Hematopoietic multipotent progenitor cell treated with erythropoietin and hydrocortisone succinate and interleukin-3 and kit ligand, for 6 days (in vitro differentiated cells): Measurements from ENCODE around the gene MYO1D.
"Not testable (repeated sequence)": the region's sequence is repeated elsewhere in the genome, so short reads cannot be mapped to it uniquely, and the experiment has no call there.

Source experiments
- DNase-seq: peaks from one replicate; pipeline ENCODE4 v3.0.0-alpha.2; 2015

The MYO1D gene

DNA sequence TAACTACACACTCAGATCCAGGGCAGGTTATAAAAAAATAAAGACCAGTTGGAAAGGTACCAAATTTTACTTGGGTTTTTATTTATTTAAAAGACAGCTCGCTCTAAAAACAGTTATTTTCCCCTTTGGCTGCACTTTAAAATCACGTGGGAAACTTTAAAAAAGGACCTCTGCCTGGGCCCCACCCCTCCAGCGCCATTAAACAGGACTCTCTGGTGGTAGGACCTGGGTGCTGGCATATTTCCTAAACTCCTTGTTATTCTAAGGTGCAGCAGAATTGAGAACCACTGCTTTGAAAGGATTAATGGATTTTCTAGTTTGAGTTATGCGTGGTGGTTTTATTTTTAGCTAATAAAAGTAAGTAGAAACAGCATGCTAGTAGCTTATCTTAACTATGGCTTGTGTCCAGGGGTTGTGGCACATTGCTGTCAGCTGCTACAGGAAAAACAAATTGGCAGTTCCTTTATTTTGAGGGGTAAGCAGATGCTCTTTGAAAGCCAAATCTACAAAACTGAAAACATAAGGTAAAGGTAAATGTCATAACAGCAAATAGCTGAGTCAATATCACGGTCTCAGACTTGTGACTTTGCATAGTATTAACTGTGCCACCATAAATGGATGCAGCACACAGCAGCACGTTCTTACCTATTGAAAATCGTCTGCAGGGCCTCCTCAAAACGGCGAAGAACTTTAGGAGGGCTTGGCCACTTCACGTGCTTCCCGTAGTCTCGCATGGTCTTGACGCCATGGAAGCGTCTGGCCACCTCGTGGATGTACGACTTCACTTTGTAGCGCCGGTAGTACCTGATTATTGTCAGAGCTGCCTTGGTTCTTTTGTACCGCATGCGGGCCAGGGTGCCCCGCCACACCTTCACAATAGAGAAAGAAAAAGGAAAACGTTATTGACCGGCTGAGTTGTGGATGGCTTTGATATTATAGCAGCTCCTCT lies 218.2 kb downstream of the MYO1D start:
- peak; percentile 15 for DNase-seq

DNA sequence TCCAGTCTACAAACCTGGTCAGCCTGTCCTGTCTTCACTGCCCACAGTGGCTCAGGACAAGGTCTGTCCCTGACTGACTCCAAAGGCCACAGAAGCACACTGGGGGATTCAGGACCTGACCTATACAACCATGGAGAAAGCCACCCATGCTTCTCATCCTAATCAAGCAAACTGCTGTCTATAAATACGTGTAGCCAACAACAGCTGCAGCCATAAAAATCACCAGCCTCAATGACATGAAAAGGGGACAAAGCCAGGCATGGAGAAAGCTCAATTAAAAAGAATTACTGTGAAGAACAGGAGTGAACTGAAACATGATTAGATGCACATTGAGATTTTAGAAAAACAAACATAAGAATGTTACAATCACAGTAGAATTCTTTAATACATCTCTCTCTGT lies 220.0 kb downstream of the MYO1D start:
- DNase-seq = no peak

DNA sequence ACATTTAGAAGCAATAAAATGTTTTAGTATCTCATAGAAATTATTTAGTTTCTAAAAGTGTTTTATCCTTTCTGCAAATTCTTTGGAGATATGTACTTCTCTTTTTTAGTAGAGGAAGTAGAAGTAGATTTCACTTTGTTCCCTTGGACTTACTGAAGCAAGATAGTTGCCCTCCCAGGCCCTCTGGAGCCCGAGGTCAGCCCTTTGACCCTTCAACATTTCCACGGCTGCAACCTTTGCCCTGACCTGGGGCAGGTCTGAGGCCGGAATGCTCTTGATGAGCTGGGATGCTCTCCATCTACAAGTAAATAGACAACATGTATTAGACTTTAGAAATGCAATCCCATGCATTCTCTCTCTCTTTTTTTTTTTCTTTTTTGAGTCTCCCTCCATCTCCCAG lies 222.6 kb downstream of the MYO1D start:
- no peak for DNase-seq

DNA sequence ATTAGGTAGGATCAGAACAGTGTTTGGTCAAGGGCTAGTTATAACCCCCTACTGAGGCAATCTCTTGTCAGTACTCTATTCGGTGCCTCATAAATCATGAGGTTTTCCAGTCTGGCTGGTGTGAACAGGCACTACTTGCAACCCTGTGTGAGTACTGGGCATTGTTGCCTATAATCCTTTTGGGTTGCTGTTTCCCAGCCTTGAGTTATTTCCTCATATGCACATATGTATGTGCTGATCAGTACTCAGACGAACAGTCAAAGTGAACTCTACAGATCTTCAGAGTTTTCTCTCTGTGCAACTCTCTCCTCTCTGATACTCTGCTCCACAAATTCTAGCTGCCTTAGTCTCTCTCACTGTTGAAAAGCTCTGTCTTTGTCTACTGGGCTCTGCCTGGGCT lies 225.8 kb downstream of the MYO1D start:
- DNase-seq = no peak

DNA sequence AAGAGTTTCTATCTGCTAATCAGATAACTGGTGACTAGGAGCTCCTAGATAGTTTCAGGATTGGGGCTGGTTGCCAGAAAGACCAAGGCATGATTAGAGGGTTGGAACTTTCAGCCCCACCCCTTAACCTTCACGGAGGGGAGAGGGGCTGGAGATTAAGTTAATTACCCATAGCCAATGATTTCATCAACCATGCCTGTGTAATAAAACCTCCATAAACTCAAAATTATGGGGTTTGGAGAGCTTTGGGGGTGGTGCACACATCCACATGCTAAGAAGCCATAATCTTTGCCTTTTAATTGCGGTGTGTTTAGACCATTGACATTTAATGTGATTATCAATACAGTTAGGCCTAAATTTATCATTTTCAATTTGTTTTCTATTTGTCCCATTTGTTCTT lies 228.5 kb downstream of the MYO1D start:
- DNase-seq = no peak

DNA sequence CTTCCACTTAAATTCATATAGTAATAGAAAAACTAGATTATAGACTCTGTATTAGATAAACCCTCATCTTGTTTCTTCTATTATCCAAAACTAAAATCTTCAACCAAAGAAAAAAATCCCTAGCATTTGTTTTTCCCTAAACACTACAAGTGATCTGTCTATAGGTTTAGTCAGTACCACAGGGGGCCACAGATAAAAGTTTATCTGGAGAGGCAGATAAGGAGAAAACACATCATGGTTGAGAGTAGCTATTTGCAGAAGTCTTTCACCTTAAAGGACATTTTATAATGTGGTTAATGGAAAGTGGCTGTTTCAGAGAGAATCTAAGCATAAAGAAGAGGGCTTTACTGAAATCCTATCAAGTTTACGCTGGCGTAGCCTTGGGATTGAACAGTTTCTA lies 230.0 kb downstream of the MYO1D start:
- DNase-seq = no peak

DNA sequence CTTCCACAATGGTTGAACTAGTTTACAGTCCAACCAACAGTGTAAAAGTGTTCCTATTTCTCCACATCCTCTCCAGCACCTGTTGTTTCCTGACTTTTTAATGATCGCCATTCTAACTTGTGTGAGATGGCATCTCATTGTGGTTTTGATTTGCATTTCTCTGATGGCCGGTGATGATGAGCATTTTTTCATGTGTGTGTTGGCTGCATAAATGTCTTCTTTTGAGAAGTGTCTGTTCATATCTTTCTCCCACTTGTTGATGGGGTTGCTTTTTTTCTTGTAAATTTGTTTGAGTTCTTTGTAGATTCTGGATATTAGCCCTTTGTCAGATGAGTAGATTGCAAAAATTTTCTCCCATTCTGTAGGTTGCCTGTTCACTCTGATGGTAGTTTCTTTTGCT lies 235.4 kb downstream of the MYO1D start:
- DNase-seq = not testable (repeated sequence)

DNA sequence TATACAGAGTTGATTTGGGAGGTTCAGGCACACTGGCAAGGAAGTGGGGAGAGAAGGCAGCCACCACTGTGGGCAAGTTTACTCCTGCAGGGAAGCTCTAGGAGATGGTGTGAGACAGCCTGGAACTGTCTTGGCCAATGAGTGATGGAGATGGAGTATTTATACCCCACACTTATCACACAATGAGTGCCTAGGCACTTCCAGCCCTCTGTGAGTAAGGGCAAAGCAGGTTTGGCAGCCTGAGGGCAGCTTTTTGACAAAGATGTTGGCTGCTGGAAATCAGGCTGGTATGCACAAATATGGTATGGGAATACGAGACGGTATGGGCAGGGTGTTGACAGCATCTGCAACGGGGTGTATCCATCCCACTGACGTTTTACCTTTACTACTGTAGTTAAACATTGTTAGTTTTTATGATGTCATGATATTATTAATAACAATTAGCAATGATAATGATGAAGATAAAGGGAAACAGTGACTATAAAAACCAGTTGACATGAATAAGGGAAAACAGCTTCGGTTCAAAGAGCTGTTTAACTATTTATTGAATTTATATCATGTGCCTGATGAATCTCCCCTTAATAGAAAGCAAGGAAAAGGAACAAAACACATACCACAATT lies 240.2 kb downstream of the MYO1D start:
- no peak for DNase-seq

DNA sequence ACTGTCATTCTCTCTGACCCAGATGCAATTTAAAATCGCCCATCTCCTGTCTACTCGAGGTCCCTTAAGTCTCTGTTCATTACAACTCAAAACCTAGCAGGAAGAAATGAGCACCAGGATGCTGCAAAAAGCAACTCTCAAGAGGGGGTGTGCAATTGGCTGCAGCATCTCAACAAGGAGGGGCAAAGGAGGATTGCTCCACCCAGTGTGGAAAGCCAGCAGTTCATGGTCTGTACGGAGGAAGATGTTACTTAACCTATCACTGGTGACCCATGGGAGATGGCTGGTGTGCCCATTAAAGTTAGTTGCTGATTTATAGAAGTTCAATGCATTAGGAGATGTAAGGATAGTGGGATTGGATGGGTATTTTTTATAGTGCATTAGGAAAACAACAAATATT lies 242.8 kb downstream of the MYO1D start:
- DNase-seq = no peak

DNA sequence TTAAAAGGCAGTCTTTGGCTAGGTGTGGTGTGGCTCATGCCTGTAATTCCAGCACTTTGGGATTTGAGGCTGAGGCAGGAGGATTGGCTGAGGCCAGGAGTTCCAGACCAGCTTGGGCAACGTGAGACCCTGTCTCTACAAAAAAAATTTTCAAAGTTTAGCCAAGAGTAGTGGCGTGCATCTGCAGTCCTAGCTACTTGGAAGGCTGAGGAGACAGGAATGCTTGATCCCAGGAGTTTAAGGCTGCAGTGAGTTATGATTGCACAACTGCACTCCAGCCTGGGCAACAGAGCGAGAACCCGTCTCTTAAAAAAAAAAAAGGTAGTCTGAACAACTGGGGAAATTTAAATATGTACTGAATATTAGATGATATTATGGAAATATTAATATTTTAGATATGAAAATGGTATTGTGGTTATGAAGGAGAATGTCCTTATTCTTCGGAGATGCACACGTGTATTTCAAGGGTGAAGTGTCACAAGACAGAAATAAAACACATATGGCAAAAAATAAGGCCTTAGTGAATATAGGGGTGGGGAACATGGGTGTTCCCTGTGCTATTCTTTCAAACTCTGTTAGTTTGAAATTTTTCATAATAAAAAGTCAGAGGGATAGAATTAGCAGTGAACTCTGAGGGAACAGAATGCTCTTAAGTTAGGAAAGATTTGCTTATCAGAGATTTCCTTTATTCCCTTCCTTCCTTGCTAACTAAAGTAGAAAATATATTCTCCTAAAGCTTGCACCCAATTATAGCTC lies 245.4 kb downstream of the MYO1D start:
- no peak for DNase-seq

DNA sequence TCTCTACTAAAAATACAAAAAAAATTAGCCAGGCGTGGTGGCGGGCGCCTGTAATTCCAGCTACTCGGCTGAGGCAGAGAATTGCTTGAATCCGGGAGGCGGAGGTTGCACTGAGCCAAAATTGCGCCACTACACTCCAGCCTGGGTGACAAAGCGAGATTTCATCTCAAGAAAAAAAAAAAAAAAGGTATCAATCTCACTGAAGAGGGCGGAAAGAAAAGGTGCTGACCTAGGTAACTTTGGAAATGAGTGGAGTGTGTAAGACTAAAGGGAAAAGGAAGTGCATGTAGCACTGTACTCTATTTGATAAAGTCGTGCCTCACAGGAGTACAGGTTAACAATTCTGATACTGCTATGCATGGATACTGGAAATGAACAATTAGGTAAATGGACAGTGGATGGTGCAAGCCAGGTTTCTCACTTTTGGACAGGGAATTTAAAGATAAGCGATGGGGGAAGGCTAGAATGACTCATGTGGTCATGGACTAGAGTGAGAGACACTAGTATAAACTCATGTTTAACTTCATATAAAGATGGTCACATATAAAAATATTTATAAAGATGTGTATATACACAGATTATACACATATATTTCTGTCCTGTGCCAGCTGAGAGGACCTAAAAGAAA lies 247.2 kb downstream of the MYO1D start:
- no peak for DNase-seq

DNA sequence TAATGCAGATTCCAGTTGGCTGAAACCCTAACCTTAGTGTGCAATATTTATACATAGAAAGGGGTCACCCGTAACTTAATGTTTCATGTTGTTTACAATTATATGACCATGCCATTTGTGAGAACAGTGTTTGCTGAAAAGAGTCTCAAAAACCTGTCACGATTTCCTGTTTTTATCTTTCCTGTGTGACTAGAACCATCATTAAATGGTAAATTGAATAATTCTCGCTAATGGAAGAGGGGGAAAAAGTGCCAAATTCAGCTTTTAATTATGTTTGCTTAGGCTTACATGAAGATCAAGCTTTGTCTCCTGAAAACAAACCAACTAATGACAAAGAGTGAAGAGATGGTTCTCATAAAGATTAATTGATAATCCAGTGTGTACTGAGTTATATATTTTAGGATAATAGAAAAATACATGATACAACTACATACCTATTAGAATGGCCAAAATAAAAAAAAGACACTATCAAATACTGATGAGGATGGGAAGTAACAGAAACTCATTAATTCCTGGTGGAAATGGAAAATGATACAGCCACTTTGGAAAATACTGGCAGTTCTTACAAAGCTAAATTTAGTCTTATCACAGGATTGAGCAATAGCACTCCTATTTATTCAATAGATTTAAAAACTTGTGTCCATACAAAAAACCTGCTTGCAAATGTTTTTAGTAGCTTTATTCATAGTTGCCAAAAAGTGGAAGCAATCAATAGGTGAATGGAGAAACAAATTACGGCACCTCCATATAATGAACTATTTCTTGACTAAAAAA lies 248.5 kb downstream of the MYO1D start:
- DNase-seq = no peak

DNA sequence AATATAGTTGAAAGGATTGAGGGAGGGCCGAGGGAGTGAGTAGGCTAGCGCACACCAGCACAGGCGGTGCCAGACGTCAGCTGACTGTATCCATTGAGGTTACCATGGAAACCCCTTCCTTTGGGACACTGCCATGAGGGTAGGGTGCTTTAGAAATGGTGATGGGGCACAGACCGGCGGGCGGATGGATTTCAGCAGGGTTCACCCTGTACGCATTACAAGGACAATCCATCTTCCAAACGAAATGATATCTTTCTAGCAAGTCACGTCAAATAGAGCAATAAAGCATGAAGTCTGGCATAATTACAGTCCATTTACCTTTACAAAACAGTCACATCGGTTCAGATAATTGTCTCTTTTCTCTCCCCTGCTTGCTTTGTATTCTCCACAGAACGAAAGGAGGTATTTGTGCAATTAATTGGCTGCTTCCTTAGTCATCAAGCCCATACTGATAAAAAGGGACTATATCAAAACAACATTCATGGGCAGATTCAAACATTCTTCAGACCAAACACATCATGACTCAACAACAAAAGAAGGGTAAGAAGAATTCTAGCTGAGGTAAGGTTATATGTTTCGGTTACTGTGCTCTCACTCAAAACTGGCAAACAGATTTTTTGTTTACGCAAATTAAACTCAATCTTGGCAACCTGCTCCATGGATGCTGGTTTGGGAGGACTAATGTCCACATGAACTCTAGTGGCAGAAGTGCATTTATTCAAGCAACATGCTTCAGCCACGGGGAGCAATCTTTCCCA lies 249.5 kb downstream of the MYO1D start:
- DNase-seq = no peak

DNA sequence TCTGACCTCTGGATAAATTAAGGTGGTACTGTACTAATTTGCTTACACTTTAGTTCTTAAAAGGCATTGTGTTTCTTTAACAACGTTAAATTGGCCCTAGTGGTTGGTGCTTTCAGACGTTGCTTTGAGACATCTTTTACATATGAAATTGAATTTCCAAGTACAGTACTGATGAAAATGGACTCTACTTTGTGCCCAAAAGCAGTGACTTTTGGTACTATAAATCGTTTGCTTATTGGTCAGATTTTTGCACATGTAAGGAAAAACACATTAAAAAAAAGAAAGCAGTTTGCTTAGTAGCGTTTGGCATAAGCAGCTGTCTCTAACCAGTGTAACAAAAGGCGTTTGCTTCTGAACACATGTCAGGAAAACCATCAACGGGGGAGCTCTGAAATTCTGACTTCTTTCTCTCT lies 250.5 kb downstream of the MYO1D start:
- no peak for DNase-seq

DNA sequence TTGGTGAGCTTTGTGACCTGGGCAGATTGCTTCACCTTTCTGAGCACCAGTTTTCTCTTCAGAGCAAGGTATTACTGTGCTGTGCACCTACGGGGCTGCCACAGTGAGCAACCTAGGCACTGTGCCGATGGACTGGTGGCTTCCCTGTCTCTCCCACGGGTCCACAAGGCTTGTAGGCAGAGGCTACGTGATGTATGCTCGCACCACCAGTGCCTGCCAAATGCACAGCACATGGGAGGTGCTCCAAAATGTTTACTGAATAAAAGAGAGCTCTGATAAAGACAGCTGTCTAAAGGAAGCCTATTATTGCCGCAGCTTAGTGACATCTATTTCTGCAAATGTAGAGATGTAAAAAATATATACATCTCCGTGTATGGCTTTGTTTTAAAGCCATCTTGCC lies 251.0 kb downstream of the MYO1D start:
- no peak for DNase-seq

DNA sequence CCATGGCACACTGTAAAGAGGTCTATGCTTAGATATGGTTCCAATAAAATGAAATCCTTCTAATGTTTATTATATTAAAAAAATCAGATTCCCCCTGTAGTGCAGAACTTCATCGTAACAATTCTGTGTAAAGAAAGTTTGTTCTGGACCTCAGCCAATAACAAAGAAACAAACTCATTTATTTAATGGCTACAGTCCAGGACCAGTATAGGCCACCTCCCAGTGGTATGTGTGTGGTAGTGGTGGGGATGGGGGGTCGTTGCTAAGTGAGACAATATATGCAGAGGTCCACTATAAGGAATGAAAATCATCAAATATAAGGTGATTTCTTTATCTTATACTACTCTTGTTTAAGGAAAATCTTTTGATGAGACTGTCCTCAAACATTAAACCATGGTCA lies 253.7 kb downstream of the MYO1D start:
- DNase-seq = no peak

DNA sequence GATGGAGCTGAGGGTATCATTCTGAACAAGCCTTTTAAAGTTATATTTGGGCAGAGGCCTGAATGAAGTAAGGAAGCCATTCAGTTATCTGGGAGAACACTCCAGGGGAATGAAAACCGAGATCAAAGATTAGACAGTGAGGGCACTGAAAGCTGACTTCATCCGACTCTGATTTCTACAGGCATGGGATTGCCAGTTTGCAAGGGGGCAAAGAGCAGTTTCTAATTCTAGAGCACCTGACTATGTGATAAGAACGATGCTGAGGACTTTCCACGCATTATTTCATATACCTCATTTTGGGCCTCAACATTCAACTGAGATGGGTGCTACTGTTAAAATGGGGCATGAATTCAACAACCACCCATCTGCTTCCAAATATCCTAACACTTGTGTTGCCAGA lies 254.4 kb downstream of the MYO1D start:
- no peak for DNase-seq

DNA sequence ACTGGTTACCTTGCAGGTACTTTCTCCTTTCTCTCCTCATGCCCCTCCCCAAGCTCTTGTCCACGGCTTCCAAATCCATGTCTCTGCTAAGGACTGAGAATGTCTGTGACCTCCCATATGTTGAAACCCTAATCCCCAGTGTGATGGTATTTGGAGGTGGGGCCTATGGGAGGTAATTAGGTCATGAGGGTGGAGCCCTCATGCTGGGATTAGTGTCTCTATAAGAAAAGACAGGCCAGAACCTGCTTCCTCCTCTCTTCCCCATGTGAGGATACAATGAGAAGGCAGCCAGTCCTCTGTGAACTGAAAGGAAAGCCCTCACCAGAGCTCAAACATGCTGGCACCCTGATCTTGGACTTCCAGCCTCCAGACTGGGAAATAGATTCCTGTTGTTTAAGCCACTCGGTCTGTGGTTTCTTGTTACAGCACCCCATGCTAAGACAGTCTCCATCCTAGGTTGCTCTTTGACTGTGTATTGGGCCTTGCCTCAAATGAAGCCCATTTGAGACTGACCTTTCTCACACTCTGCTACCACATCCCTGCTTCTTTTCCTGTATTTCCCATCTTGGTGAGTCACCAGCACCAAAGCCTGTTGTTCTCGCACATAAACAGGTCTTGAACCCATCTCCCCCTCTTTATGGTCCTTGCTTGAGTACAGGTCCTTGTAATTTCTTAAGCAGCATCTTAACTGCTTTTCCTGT lies 255.2 kb downstream of the MYO1D start:
- no peak for DNase-seq

DNA sequence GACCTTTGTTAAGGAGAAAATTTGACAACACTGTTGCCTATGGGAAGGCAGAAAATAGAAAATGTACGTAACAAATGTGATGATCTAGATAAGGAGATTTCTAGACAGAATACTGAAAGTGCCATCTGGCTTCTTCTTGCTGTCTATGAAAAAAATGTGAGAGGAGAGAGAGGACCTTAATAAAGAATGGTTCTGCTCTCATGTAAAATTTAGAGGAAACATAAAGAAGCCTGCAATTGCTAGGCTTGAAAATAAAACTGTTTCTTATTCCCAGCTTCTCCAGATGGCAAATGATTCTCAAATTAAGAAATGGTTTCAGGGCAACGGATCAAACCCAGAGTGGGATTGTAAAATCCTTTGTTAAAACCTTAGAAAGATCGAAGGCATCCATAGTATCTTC lies 261.6 kb downstream of the MYO1D start:
- no peak for DNase-seq

DNA sequence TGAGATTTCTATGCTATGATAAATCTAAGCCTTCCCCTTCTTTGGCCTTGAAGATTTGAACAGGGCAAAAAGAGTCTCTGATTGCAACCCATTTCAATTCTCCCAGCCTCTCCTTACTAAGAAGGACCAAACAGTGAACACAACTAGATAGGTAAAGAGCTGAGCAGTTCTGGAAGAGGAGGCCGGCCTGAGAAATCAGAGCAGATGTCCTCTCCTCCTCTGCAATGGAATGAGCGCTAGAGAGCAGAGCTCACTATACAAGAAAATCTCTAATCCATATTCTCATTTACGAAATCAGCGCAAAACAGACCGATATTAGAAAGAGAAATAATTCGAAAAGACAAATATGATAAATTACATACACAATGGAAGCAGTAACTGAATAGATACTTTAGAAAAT lies 266.0 kb downstream of the MYO1D start:
- DNase-seq = no peak
